Right renal cortex interstitium (tissue), 3 donors: ENCODE measurements around the gene SLC2A10. TPM values are rescaled to one million over a fixed set of nuclear protein-coding genes. Genes with fewer than 3 reads are reported as not detected.

ENCODE experiments used
- DNase-seq, 3 donors: peaks; one replicate each; pipeline ENCODE4 v3.0.0-alpha.2; 2013; ENCODE audit warnings: low read depth in 3 of 3, low spot score in 2 of 3
- polyA plus RNA-seq, 3 donors: library from polyadenylated mRNA; unstranded; fragments of 120-200 nt; gene quantifications; one replicate each; pipeline ENCODE4 v1.2.1, GENCODE V29; 2013; ENCODE audit not compliant: insufficient read length in 3 of 3

The SLC2A10 gene
- polyA plus RNA-seq, 3 donors, result 14.7 to 16.1 (median 15.4) TPM

DNA sequence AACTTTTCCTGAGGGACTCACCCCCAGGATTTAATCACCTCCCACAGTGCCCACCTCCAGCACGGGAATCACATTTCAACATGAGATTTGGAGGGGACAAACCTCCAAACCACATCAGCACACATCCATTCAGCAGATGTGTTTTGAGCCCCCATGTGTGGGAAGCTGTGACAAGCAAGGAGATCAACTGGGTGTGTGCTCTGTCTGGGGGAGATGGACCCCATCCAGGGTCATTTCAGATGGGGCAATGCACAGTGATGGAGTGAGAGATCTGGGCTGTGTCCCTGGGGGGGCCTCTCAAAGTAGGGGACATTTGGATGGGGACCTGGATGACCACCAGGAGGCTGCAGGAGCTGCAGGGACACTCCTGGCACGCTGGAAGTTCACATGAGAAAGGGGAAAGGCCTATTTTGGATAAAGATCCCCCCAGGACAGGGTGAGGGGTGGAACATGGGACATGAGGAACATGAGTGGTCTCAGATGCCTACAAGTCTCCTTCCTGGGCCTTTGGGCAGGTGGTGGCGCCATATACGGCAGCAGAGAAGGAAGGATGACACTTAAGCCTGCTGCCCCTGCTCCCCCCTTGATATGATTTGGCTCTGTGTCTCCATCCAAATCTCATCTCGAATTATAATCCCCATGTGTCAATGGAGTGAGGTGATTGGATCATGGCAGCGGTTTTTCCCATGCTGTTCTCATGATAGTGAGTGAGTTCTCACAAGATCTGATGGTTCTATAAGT, 49.6 kb downstream of the SLC2A10 start:
- DNase-seq, result no peak

DNA sequence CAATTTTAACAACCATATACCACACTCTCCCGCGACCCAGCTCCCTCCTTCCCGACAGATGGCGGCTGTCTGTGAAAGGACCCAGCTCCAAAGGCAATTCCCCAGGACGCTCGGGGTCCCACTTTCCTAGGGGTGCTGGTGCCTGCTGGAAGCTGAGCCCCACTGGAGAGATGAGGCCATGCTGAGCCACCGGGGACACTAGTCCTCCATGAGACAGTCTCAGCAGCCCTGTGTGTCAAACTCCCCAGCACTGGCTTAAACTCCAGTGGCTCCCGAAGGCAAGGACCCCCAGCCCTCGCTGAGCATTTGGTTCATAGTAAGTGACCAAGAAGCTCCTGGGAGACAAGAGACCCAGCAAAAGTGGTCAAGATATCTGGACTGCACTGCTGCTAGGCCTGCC, 52.1 kb downstream of the SLC2A10 start:
- DNase-seq, result no peak

DNA sequence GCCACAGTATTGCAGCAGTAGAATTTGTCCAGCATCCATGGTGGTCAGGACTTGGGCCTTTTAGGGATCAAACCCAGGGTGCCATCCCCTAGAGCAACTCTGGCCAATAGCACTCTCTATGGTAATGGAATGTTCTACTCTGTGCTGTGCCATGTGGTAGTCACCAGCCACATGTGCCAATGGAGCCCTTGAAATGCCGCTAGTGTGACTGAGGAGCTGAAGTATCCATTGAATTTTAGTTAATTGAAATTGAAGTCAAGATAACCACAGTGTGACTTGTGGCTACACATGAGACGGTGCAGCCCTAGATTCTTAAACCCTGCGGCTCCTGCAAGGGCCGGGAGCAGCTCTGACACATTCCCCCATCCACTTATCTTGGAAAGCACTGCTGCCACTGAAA, 54.6 kb downstream of the SLC2A10 start:
- DNase-seq, result no peak

DNA sequence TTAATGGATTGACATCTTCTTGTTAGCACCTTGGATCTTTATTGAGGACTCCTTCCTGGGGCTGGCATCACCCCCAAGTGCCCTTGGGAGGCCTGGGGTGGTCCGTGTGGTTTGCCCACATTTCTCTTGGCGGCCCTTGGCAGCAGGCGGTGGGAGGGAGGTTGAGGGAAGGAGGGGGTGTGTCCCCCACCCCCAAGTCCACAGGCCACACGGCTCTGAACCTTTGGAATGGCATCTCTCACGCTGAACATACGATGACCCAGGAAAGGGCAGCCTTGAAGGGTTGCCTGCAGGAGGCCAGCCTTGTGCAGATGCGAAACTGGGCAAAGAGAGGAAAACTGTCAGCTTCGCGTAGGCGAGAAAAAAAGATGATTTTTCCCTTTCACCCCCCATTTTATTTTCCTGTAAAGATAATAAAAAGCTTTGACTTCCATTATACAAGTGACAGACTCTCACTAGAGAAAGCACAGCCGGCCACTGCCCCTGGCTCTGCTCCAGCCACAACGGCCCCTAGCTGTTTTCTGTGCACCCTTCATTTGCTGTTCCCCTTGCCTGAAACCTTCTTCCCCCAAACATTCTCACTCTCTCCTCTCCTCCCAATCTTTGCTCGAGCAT, 56.2 kb downstream of the SLC2A10 start:
- DNase-seq, result no peak

DNA sequence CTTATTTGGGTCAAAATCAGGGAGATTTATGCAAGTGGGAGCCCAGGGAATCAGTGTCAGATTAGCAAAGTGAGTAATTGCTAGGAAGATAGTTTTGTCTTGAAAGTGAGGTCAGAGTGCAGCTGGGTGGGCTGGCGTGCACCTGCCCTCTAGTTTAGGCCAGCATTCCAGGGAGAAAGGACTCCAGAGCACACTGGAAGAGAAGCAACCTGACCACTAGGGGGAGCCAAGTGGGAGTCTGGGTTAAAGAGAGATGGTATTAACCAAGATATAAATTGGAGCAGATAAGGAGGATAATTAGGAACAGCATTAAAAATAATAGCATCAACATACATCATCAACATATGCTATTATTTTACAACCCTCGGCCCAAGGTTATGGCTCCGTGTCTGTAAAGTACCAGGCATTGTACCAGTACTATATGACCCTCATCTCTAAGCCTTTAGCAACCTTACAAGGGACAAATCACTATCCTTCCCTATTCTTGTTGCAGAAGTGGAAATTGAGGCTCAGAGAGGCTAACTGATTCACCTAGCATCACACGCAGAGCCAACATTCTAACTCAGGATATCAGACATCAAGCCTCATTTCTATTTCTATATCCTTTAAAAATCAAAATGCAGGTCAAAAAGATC, 57.8 kb downstream of the SLC2A10 start:
- no peak for DNase-seq

DNA sequence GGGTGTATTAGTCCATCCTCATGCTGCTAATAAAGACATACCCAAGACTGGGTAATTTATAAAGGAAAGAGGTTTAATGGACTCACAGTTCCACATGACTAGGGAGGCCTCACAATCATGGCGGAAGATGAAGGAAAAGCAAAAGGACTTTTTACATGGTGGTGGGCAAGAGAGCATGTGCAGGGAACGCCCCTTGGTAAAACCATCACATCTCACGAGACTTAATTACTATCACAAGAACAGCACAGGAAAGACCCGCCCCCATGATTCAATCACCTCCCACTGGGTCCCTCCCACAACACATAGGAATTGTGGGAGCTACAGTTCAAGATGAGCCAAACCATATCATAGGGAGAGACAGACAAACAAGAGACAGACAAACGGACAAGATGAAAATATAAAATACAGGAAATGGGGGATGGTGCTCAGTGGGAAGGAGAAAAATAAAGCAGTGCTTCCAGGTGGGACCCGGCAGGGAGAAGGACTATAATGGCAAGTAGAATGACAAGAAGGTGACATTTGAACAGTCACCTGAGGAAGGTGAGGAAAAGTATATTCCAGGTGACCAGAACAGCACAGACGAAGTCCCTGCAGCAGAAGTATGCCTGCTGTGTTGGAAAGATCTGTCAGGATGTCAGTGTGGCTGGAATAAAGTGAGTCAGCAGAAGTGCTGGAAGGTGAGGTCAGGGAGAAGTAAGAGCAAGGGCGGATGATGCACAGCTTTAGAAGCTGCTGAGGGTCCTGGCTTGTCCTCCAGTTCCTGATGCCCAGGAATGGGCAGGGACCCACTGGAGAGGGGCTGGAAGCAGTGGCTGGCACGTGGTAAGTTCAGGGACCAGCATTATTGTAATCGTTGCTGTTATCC, 61.1 kb downstream of the SLC2A10 start:
- no peak for DNase-seq

DNA sequence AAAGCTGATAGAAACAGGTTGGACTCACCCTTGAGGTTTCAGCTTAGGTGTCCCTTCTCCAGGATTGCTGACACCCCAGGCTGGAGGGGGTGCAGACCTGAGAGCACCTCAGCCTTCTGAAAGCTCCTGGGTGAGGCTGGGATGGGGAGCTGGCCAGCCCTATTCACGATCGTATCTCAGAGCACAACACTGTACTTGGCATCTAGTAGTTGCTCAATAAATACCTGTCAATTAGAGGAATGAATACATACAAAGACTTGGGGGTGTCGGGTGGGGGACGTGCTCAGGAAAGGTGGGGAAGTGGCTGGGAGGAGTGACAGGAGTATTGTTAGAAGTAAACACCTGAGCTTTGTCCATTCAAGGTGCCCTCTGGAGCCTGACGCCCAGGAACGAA, 61.7 kb downstream of the SLC2A10 start:
- DNase-seq, result no peak

DNA sequence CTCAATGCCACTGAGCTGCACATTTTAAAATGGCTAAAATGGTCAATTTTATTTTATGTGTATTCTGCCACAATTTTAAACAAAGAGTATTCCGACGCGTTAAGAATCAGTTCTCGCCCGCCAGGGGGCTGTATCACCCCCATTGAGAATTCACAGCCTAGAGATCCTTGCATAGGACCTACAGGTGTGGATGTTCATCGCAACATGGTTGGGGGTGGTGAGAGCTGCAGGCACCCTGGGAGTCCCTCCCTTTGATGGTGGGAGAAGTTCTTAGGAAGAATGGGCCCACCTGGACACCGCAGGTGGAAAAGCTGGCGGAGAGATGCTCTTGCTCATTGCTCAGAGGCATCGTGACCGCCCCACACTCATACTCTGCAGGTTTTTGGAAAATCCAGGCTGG, 63.5 kb downstream of the SLC2A10 start:
- no peak for DNase-seq

DNA sequence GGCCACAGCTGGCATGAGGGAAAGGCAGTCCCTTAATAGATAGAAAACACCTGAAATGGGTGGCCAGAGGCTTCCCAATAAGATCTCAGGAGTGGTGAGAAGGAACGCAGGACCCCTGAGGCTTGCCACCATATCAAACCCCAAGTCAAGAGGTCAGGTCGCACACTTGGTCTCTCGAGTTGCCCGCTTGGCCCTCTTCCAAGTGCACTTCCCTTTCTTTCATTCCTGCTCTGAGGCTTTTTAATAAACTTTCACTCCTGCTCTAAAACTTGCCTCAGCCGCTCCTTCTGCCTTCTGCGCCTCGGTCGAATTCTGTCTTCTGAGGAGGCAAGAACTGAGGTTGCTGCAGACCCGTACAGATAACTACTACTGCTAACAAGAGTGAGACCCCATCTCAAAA, 64.2 kb downstream of the SLC2A10 start:
- DNase-seq, result no peak

DNA sequence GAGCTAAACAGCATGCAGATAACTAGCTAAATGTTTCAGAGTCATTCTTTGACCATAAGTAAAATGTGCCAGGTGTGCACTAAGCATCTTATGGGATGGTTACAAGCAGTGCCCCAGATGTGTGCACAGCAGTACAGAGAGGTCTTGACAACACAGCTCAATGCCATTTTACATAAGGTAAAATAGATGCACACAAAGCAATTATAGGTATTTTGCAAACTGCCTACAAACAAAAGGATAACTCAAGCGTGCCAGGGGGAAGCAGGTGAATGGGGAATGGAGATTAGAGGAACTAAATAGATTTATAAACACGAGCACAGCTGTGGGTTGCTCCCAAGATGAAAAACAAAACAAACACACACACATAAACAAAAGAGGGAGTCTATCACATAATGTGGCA, 64.8 kb downstream of the SLC2A10 start:
- DNase-seq, result no peak

DNA sequence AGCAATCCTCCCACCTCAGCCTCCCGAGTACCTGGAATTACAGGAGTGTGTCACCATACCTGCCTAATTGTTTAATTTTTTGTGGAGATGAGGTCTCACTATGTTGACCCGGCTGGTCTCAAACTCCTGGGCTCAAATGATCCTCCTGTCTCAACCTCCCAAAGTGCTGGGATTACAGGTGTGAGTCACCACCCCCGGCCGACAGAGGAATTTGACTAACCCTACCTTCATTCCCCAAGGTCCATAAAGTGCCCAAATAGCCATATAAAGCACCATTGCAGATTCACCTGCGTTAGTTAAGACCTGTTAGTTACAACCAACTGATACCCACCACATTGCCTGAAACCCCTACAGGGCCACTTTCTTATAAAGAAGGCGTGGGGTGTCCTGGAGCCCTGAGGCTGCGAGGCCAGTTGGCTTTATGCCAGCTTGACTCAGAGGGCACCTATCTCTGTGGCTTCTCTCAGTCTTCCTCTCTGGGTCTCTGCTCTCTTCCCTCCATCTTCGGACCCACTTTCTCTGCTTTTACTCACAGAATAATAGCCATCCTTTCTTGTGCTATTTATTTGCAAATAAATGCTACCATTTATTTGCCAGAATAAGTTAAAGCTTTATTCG, 65.6 kb downstream of the SLC2A10 start:
- no peak for DNase-seq

DNA sequence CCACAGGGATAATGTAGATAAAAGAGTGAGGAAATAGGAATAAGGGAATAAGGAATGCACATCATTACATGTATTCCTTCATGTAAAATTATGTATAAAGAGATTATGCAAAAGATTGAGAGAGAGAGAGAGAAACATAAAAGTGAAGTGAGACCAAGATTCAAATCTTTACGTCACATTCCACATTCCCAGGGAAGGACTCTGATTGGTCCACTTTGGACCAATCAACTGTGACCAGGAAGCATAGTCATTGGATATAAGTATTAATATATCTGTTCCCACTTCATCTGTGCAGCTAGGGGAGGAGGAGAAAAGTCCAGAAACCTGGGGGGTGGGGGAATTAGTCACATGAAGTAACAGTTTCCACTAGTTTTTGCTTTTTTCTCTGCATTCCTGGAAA, 66.4 kb downstream of the SLC2A10 start:
- no peak for DNase-seq

DNA sequence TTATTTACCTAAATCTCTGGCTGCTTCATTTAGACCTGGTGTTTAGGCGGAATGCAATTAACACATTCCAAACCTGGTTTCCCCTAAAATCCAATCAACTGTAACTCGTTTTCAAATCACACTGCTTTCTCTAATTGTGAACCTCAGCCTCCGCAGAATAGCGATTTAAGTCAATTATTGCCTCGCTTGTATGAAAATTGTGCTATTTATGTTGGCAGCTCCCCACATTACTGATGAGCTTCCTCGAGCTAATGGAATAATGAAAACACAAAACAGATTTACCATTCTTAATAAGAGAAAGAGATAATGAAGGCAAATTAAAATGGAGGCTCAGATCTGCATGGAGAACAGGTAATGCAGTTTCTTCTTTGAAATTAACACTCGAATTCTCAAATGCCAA, 67.9 kb downstream of the SLC2A10 start:
- no peak for DNase-seq

DNA sequence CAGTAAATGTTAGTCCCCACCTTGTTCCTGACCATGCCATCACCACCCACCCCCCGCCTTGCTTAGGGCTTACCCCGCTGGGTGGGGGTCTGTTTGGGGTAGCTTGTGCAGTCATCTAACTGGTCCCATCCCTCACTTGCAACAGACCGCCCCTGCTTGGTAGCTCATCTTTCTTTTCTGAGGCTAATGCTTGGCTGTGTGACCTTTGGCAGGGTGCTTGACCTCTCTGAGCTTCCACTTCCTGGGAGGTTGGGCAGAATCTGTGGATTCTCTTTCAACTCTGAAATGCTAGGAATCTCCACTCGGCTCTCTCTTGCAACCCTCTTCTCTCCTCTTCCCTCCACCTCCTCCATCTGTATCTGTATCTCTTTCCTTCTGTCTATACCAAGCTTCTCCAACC, 70.4 kb downstream of the SLC2A10 start:
- DNase-seq, result no peak

DNA sequence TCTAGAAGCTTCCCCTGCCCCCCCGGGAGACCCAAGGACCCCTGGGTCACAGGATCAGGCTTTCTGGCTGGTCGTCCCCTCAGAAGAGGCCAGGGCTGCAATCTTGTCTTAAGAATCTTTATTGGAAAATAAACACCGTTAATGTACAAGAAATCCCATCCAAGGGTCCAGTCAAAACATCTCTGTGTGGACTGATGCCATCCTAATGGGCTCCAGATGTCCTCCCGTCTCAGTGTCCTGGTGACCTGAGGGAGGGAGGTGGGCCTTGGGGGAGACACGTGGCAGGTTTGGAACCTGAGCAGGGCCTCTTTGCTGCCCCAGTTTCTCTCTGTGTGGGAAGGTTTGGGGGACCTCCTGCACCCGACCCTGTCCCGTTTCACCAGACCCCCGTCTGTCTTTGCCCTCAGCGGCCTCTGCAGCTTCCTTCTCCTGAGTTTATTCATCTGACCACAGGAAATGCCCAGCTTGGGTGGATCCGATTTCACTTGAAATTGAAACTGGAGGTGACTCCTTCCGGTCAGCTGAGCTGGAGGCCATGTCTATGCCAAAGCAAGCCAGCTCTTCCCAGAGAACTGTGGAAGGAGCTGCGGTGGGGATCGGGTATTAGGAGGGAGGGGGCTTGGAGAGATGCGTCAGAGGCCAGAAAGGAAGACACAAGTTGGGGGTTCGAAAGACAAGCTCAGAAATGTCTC, 75.1 kb downstream of the SLC2A10 start:
- DNase-seq, result no peak

Other genes with a start within 250 kb of the SLC2A10 start
- 10 to 100 TPM; 25.6 to 31.4 (median 28.4) TPM for gene ZNF334, start 196.1 kb upstream of the SLC2A10 start, polyA plus RNA-seq
- gene OCSTAMP, start 159.0 kb upstream of the SLC2A10 start, polyA plus RNA-seq, result not detected
- gene SLC13A3, start 58.2 kb upstream of the SLC2A10 start, polyA plus RNA-seq, result 10 to 100 TPM in 2 of 3 donors, 1 to 10 TPM in 1; 9.0 to 24.9 (median 17.6) TPM
- 10 to 100 TPM; 17.2 to 19.8 (median 18.6) TPM for gene TP53RK, start 20.2 kb upstream of the SLC2A10 start, polyA plus RNA-seq
- under 1 TPM; 0.49 to 0.83 (median 0.75) TPM for gene EYA2, start 185.2 kb downstream of the SLC2A10 start, polyA plus RNA-seq